ENCODE data around the gene ZFYVE28.

ZFYVE28 gene

GRCh38 chr4:2265113-2266110, 153.0 kb downstream of the ZFYVE28 start:
- FAIRE-seq (no peak), DNase-seq (ENCODE audit: insufficient read length, low spot score) (no peak)

- no peak for FAIRE-seq
These were observed 153.9 kb downstream of the ZFYVE28 start for GRCh38 chr4:2264481-2265041.

GRCh38 chr4:2263926-2264321, 154.5 kb downstream of the ZFYVE28 start:
- DNase-seq (ENCODE audit: insufficient read length, low spot score) (no peak), FAIRE-seq (no peak)

More at GRCh38 chr4:2264481-2265041, 153.9 kb downstream of the ZFYVE28 start:
- DNase-seq (ENCODE audit: insufficient read length, low spot score), result no peak

- FAIRE-seq, result no peak
- no peak for DNase-seq (ENCODE audit: insufficient read length, low spot score)
These were observed 155.5 kb downstream of the ZFYVE28 start for GRCh38 chr4:2262944-2263250.

- peak; percentile 99 for FAIRE-seq
- peak; percentile 99 for DNase-seq (ENCODE audit: insufficient read length, low spot score)
These were observed 156.1 kb downstream of the ZFYVE28 start for GRCh38 chr4:2262145-2262943.

GRCh38 chr4:2261853-2262144, 156.6 kb downstream of the ZFYVE28 start, which contains the start of gene MXD4:
Gene MXD4, minus strand, starts transcription at chr4:2262109. Its CDS starts 129 bp downstream, at chr4:2261980.
- DNase-seq (ENCODE audit: insufficient read length, low spot score), result no peak
- no peak for FAIRE-seq

- FAIRE-seq, result no peak
- DNase-seq (ENCODE audit: insufficient read length, low spot score), result peak; percentile 30
These were observed 157.2 kb downstream of the ZFYVE28 start for GRCh38 chr4:2261110-2261852.

- DNase-seq (ENCODE audit: insufficient read length, low spot score) (no peak), FAIRE-seq (no peak)
These were observed 157.9 kb downstream of the ZFYVE28 start for GRCh38 chr4:2260344-2261109.

- DNase-seq (ENCODE audit: insufficient read length, low spot score), result no peak
- FAIRE-seq, result no peak
These were observed 158.7 kb downstream of the ZFYVE28 start for GRCh38 chr4:2259541-2260343.

GRCh38 chr4:2259036-2259540, 159.4 kb downstream of the ZFYVE28 start:
- no peak for FAIRE-seq

GRCh38 chr4:2258091-2259035, 160.1 kb downstream of the ZFYVE28 start:
- no peak for DNase-seq (ENCODE audit: insufficient read length, low spot score)
- FAIRE-seq, result no peak

More at GRCh38 chr4:2259036-2259540, 159.4 kb downstream of the ZFYVE28 start:
- no peak for DNase-seq (ENCODE audit: insufficient read length, low spot score)

- DNase-seq (ENCODE audit: insufficient read length, low spot score), result no peak
- no peak for FAIRE-seq
These were observed 160.9 kb downstream of the ZFYVE28 start for GRCh38 chr4:2257361-2258081.

- FAIRE-seq (no peak), DNase-seq (ENCODE audit: insufficient read length, low spot score) (no peak)
These were observed 161.7 kb downstream of the ZFYVE28 start for GRCh38 chr4:2256781-2257191.

GRCh38 chr4:2256156-2256731, 162.2 kb downstream of the ZFYVE28 start:
- FAIRE-seq (no peak), DNase-seq (ENCODE audit: insufficient read length, low spot score) (no peak)

GRCh38 chr4:2255501-2256155, 162.8 kb downstream of the ZFYVE28 start:
- DNase-seq (ENCODE audit: insufficient read length, low spot score) (no peak), FAIRE-seq (no peak)

All from HTR-8/SVneo (cell line).